HG02678 (cell line): Measurements from ENCODE around the gene DYNC2LI1.

Experiments
- ATAC-seq: cut with Tn5 transposase; IDR thresholded peaks from one replicate; pipeline ENCODE4 v1.9.1; 2021; ENCODE audit warnings: mild to moderate bottlenecking, moderate library complexity; ENCODE audit not compliant: unreplicated experiment

DYNC2LI1 gene

DNA sequence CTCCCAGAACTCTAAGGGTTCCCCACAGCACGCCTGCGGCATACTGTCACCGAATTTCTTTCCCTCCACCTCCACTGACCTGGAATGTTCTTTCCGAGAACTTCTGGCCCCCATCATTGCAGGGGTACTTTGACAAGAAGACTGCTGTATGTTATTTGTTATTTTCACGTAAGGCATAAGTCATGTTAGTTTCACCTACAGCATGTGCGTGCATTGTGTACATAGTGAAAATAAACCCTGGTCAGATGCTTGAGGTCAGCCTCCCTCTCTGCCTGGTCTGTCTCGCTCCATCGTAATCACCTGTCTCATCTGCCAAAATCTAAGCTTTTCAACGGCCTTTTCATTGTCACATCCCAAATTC, 69.0 kb downstream of the DYNC2LI1 start:
- no peak for ATAC-seq

DNA sequence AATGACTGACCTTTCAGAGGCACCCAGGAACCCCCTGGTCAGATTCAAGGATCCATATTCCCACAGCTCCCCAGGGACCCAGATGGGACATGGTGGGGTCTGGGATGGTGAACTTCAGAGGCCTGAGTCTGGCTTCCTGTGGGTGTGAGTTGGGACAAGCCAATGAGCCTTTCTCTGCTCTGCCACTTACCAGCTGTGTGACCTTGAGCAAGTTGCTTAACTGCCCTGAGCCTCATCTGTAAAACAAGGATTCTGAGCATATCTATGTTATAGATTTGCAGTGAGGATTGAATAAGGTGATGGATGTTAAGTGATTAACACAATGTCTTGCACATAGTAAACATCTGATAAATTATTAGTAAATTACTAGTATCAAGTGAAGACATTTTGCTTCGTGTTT, 71.3 kb downstream of the DYNC2LI1 start:
- ATAC-seq, result no peak

DNA sequence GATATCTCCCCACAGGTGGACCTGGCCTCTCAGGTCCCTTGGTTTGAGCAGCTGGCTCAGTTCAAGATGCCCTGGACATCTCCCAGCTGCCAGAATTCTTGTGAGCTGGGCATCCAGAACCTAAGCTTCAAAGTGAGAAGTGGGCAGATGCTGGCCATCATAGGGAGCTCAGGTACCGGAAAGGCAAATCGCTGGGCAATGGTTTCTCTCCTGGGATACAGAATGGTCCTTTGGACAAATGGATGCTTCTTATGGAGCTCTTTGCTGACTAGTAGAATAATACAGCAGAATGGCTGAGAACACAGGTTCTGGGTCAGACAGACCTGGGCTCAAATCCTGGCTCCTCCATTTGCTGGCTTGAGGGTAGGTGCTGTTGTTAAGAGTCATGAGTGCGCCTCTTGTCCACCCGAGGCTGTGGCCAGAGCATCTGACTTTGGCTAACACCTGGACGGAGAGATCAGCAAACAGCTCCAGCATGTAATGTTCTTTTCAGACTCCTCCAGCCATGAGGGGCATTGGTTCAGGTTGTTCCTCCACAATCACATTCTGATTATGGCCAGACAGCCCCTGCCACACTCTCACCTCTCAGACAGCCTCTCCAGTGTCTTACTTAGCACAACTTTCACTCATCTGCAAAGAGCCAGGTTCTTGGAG, 72.4 kb downstream of the DYNC2LI1 start:
- ATAC-seq, result no peak

DNA sequence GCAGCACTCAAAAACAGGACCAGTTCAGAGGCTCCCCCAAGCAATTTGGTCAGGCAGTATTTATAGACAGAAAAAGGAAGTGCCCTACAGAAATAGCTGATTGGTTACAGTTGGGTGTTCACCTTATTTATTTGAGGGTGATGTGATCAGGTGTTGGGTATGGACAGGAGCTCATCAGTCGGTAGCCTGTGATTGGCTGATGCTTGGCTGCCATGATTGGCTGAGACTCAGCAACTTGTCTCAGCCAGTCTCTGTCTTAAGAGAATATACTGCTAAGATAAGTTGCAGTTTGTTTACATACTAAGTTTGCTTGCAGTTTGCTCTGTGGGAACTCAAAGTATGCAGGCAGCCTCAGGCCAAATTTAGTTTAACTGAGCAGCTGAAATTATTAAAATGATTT, 74.4 kb downstream of the DYNC2LI1 start:
- ATAC-seq, result no peak

DNA sequence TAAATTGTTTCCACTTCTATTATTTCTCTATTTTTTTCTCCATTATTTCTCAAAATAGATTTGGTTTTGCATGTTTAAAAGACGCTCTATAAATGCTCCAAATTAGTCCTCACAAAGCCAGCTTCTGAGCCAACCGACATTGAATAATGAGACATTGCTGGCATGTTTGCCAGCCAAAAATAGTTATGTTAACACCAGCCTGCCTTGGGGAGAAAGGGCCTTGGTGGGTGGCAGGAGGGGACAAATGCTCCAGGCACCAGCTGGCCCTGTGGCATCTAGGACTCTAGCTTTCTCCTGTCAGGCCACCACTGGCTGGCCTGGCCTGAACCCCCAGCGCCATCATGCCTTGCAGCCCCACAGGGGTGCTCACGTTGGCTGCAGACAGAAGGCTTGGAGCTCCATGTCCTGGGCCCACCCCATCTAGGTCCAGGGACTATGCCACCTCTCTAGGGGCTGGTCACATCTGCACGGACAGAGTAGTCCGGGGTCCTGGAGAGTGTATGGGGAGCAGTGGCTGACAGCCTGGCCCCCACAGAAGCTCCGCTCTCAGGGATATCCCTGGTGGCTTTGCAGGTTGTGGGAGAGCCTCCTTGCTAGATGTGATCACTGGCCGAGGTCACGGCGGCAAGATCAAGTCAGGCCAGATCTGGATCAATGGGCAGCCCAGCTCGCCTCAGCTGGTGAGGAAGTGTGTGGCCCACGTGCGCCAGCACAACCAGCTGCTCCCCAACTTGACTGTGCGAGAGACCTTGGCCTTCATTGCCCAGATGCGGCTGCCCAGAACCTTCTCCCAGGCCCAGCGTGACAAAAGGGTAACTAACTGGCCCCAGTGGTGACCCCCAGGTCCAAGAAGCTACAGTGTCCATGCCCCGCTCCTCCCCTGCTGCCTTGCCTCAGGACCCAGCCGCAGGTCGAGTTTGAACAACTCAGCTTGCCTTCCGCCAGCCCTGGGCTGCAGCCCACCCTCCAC, 77.5 kb downstream of the DYNC2LI1 start:
- no peak for ATAC-seq

DNA sequence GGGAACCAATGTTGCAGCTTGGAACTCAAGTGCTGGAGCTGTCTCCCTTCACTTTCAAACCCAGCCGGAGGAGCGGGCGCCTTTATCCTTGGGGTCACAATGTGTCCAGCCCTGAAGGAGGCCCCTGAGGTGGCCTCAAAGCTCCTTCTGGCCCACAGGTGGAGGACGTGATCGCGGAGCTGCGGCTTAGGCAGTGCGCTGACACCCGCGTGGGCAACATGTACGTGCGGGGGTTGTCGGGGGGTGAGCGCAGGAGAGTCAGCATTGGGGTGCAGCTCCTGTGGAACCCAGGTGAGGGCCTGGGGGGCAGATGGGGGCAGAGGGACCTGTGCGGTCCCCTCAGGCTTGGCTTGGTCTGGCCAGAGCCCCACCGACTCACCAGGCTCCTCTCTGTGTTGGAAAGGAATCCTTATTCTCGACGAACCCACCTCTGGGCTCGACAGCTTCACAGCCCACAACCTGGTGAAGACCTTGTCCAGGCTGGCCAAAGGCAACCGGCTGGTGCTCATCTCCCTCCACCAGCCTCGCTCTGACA, 78.4 kb downstream of the DYNC2LI1 start:
- ATAC-seq, result no peak

DNA sequence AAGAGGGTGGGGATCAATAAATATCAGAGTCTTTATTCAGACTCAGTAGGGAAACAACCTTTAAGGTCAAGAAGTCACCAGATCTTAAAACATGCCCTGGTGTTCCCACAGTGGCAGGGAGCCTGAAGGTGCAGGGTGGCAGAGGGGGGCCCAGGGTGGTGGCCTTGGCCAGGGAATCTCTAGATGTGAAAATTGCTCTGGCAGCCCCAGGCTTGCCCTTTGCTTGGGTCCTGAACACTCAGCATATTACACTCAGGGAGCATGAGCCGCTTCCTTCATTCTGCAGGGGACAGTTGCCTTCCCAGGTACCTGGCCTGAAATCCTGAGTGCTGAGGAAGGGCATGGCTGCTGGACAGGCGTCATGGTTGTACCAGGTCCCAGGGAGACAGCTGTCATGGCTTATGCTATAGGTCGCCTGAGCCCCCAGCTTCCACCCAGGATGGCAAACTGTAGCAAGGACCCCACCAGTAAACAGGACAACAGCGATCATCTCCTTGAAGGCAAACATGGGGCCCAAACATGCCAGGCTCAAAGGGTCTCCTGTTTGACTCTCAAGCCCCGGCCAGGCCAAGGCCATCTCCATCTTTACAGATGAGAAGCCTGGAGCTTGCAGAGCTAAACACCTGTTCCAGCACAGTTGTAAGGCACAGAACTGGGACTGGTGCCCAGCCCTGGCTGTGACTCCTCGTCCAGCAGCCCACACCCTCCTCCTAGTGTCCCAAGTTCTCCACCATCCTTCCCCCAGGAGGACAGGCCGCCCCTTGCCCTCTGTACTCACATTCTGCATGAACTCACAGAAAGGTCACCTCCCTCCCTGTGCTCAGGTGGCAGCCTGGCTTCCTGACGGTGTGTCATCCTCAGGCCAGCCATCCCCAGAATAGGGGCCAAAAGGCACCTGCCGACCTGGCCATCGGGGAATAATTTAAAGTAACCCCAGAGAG, 79.6 kb downstream of the DYNC2LI1 start:
- no peak for ATAC-seq

DNA sequence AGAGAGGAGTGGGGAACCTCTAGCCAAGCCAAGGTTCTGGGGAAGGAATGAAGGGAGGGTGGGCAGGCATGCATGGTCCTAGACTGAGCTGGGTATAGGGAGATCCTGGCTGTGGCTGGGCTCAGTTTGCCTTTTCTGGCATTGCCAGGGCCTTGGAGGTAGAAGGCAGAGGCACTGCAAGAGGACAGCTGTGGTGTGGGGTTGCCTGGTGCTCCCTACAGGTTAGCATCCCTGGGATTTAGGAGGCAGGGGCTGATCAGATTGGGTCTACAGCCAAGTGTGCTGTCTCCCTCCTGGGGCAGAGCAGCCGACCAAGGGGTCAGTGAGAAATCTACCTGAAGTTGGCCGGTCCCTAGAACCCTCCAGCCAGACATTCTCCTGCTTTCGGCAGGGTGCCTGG, 80.8 kb downstream of the DYNC2LI1 start:
- no peak for ATAC-seq

DNA sequence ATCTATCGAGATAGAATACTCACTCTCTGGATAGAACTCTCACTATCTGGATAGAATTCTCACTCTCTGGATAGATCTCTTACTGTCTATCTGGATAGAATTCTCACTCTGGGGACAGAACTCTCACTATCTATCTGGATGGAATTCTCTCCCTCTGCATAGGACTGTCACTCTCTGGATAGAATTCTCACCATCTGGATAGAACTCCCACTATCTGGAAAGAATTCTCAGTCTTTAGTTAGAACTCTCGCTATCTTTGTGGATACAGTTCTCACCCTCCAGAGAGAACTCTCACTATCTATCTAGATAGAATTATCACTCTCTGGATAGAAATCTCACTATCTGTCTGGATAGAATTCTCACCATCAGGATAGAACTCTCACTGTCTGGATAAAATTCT, 81.5 kb downstream of the DYNC2LI1 start:
- ATAC-seq, result no peak
